ENCODE data around the gene LARGE1.

LARGE1 gene

GRCh38 chr22:33817512-33818127 lies 102.7 kb downstream of the LARGE1 start:
- DNase-seq (ENCODE audit: low read depth): no peak

DNA sequence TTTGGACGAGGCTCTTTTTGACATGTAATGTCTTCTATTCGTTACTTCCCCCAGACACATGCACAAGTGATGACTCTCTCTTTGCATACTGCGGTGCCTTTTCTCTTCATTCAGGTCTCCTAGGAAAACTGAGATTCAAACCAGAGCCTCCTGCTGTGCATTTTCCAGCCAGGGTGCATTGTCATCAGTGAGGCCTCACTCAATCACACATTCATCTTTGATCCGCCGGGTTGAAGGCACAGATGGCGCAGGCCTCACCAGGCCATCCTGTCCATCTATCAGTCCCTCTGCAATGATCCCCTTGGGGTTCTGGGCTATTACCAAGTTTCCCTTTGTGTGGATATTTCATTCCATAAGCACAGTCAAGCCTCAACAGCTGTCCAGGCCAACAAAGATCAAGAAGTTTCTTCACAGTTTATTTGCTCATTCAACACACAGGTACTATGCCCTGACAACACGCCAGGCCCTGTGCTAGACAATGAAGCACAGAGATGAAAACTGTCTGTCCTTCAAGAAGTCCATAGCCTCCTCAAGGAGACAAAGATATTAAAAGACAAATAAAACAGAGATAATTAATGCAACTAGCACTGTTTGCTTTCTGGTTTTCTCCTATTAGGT lies 107.8 kb downstream of the LARGE1 start:
- no peak for DNase-seq (ENCODE audit: low read depth)

GRCh38 chr22:33811686-33812085 lies 108.6 kb downstream of the LARGE1 start:
- no peak for DNase-seq (ENCODE audit: low read depth)

GRCh38 chr22:33811208-33811607 lies 109.1 kb downstream of the LARGE1 start:
- DNase-seq (ENCODE audit: low read depth): no peak

GRCh38 chr22:33807470-33807869 lies 112.8 kb downstream of the LARGE1 start:
- no peak for DNase-seq (ENCODE audit: low read depth)

DNA sequence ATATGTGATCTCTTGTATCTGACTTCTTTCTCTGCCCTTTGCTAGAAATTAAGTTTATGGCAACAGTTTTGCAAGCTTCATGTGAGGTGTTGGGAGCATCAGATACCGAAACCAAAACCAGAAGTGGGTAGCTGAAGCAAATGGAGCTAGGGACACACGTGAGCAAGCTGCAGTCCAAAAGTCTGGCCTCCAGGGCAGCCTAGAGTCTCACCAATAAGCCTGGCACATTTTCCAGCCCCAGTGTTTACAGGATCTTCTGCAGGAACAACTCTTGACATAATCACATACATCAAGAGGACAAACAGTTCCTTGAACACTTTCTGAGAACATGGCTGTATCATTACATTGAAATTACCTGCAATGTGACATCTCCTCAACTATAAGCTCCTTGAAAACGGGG lies 114.1 kb downstream of the LARGE1 start:
- no peak for DNase-seq (ENCODE audit: low read depth)

GRCh38 chr22:33803371-33804282 lies 116.6 kb downstream of the LARGE1 start:
- DNase-seq (ENCODE audit: low read depth): no peak

GRCh38 chr22:33798401-33798800 lies 121.9 kb downstream of the LARGE1 start:
- no peak for DNase-seq (ENCODE audit: low read depth)

- no peak for DNase-seq (ENCODE audit: low read depth)
Measured at GRCh38 chr22:33796494-33796893, 123.8 kb downstream of the LARGE1 start.

DNA sequence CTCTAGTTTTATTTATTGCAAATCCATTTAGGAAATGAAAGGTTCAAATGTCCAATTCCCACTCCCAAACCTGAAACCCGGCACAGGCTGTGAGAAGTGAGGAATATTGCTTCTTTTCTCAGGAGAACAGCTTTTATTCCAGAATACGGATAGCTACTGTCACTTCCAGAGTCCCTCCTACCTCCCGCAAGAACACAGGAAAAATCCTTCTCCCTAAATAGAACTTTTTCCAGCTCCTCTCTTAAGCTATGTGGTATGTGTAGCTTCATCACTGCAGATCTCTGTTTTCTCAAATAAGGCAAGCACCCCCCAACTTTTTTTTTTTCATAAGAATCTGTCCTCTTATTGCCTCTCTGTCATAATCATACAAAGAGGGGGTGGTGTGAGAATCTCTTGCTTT lies 126.8 kb downstream of the LARGE1 start:
- no peak for DNase-seq (ENCODE audit: low read depth)

DNA sequence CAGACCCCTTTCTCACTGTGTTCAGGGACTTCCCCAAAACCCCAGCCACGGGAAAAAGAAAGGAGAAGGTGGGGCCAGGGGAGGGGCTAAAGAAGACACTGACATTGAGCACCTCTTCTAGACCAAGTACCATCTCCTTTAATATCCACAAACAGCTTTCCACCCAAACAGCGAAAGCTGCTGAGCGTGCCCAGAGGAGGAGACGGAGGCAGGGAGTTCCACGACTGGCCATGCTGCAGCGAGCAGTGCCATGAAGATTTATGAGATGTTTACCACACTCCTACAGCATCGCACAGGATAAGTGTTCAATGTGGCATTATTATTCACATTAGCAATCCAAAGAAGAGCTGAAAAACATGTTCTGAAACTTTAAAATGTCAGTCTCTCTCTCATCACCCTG lies 127.4 kb downstream of the LARGE1 start:
- DNase-seq (ENCODE audit: low read depth): no peak

DNA sequence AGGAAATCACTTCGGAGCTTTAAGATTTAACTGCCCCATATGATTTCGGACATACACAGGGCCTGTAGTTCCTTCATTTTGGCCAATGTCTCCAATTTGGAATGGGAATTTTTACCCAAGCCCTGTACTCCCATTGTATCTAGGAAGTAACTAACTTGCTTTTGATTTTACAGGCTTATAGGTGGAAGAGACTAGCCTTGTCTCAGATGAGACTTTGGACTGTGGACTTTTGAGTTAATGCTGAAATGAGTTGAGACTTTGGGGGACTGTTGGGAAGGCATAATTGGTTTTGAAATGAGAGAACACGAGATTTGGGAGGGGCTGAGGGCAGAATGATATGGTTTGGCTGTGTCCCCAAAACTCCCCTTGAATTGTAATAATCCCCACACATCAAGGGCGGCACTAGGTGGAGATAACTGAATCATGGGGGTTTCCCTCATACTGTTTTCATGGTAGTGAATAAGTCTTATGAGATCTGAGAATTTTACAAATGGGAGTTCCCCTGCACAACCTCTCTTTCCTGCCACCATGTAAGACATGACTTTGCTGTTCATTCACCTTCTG lies 130.5 kb downstream of the LARGE1 start:
- no peak for DNase-seq (ENCODE audit: low read depth)

DNA sequence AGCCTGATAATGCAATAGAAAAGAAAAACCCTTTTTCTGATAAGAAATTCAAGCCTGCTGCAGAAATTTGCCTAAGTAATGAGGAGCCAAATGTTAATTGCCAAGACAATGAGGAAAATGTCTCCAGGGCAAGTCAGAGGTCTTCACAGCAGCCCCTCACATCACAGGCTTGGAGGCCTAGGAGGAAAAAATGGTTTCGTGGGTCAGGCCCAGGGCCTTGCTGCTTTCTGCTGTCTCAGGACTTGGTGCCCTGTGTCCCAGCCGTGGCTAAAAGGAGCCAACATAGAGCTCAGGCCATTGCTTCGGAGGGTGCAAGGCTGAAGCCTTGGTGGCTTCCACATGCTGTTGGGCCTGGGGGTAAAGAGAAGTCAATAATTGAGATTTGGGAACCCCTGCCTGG lies 131.3 kb downstream of the LARGE1 start:
- no peak for DNase-seq (ENCODE audit: low read depth)

- DNase-seq (ENCODE audit: low read depth): no peak
Measured at GRCh38 chr22:33787645-33788456, 132.4 kb downstream of the LARGE1 start.

GRCh38 chr22:33786149-33786548 lies 134.1 kb downstream of the LARGE1 start:
- DNase-seq (ENCODE audit: low read depth): no peak

- DNase-seq (ENCODE audit: low read depth): no peak
Measured at GRCh38 chr22:33785283-33785968, 134.8 kb downstream of the LARGE1 start.

DNA sequence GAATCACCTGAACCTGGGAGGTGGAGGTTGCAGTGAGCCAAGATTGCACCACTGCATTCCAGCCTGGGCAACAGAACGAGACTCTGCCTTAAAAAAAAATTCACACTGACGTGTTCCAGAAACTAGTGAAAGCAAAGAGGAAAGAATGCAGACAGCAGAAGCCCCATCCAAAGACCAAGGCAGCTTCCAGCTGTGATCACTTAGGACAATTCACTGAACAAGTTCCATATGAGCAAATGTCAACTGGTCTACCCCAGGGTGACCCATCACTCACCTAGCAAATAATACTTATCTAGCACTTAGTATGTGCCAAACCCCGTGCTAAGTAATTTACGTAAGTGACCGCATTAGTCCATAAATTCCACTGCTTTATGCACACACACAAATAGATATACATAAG lies 138.9 kb downstream of the LARGE1 start:
- DNase-seq (ENCODE audit: low read depth): no peak

- no peak for DNase-seq (ENCODE audit: low read depth)
Measured at GRCh38 chr22:33780531-33781136, 139.6 kb downstream of the LARGE1 start.

GRCh38 chr22:33779243-33779642 lies 141.0 kb downstream of the LARGE1 start:
- no peak for DNase-seq (ENCODE audit: low read depth)

DNA sequence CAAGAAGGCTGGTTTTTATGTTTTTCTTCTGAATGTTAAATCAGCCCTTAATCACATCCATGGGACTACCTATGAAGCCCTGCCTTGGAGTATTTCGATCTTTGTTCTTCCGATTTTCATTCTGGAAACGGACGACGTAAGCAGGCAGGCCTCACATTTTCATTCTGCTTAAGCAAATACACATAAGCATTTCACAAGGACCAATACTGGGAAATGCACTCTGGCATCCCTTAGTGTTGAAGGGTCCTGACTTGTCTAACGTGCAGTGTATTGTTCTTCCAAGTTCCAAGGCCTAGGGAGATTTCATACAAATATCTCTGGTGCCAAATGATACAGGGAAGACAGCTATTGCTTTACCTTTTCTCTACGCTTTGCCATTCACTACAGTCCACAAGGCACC lies 143.8 kb downstream of the LARGE1 start:
- no peak for DNase-seq (ENCODE audit: low read depth)

DNA sequence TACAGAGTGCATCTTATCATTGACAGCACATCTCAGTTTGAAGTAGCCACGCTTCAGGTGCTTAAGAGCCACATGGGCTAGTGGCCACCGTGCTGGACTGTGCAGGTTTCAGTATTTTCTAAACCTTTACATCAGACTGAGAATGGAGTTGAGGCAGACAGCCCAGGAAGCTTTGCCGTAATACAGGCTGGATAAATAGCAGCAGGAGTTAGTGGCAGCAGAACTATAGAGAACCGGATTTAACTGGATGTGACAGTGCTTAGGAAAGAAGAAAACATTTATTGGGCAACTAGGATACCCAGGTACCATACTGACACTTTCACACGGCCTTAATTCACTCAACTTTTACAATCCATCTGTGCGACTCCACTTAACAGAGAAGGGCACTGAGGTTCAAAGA lies 145.5 kb downstream of the LARGE1 start:
- no peak for DNase-seq (ENCODE audit: low read depth)
